ENCODE measurements around the gene WDFY4. TPM values are rescaled to one million over a fixed set of nuclear protein-coding genes. Genes with fewer than 3 reads are reported as not detected.

The WDFY4 gene
- polyA plus RNA-seq, 1 donor (not counting 4 experiments of a cell fraction or from before 2014, with no cell fraction given) = 0.04 TPM

GRCh38 chr10:48731141-48731540 is 46.5 kb downstream of the WDFY4 start:
- no peaks in the 10 kb centered on the region for H3K36me3 ChIP-seq (ENCODE audit: control insufficient read depth in 2 of 2, extremely low read depth in 1 of 2, insufficient read depth in 2 of 2, low read length in 2 of 2)

GRCh38 chr10:48731654-48732053 is 47.0 kb downstream of the WDFY4 start:
- Histone ChIP-seq H3K9ac (ENCODE audit: control insufficient read depth, extremely low read depth, insufficient read depth, low read length) (no peak overlapping the region), H3K4me3 (ENCODE audit: control insufficient read depth in 2 of 3, extremely low read depth in 1 of 3, insufficient read depth in 2 of 3, low read depth in 1 of 3, low read length in 3 of 3) (no peak overlapping the region), H3K9me3 (ENCODE audit: control insufficient read depth, low read depth, low read length) (no peaks in the 10 kb centered on the region), H3K4me2 (ENCODE audit: control insufficient read depth, extremely low read depth, insufficient read depth, low read depth, low read length) (no peak overlapping the region), H3K9me1 (ENCODE audit: control insufficient read depth, extremely low read depth, insufficient read depth, low read length) (no peaks in the 10 kb centered on the region), H3K27me3 (ENCODE audit: control insufficient read depth, extremely low read depth, insufficient read depth, low read length) (peaks cover 3% of the 10 kb centered on the region), H2AFZ (ENCODE audit: control insufficient read depth, low read length) (no peak overlapping the region), H3K27ac (ENCODE audit: control insufficient read depth, insufficient read depth, low read length) (no peak overlapping the region), H3K79me2 (ENCODE audit: control insufficient read depth, insufficient read depth, low read length) (no peaks in the 10 kb centered on the region), H3K36me3 (ENCODE audit: control insufficient read depth in 2 of 2, extremely low read depth in 1 of 2, insufficient read depth in 2 of 2, low read length in 2 of 2) (no peaks in the 10 kb centered on the region), H3K4me1 (ENCODE audit: control insufficient read depth, extremely low read depth, insufficient read depth, low read length) (no peaks in the 10 kb centered on the region), H4K20me1 (ENCODE audit: control insufficient read depth, extremely low read depth, insufficient read depth, low read length) (no peaks in the 10 kb centered on the region)
- FAIRE-seq = no peak
- no peak for DNase-seq (ENCODE audit: low read depth, low spot score)
- no peak for TF ChIP-seq CTCF (optimal IDR thresholded peaks at IDR 0.05 in 1 of 3, IDR thresholded peaks at IDR 0.05 in 1 of 3, conservative IDR thresholded peaks at IDR 0.05 in 1 of 3; ENCODE audit: extremely low read depth in 1 of 3, insufficient read depth in 2 of 3, low read length in 3 of 3)
- TF ChIP-seq EZH2 (IDR thresholded peaks at IDR 0.05; ENCODE audit: low read length) = no peak
- dilution Hi-C loops (cut with MboI; ENCODE audit: extremely low pct_ligation_motif_present, low sequenced_read_pairs) = no loop called here

More at GRCh38 chr10:48731141-48731540, 46.5 kb downstream of the WDFY4 start:
- Histone ChIP-seq H3K79me2 (ENCODE audit: control insufficient read depth, insufficient read depth, low read length) (no peaks in the 10 kb centered on the region), H3K27me3 (ENCODE audit: control insufficient read depth, extremely low read depth, insufficient read depth, low read length) (peaks cover 3% of the 10 kb centered on the region), H3K4me1 (ENCODE audit: control insufficient read depth, extremely low read depth, insufficient read depth, low read length) (no peaks in the 10 kb centered on the region), H3K4me2 (ENCODE audit: control insufficient read depth, extremely low read depth, insufficient read depth, low read depth, low read length) (no peak overlapping the region), H2AFZ (ENCODE audit: control insufficient read depth, low read length) (no peak overlapping the region), H3K4me3 (ENCODE audit: control insufficient read depth in 2 of 3, extremely low read depth in 1 of 3, insufficient read depth in 2 of 3, low read depth in 1 of 3, low read length in 3 of 3) (no peak overlapping the region), H4K20me1 (ENCODE audit: control insufficient read depth, extremely low read depth, insufficient read depth, low read length) (no peaks in the 10 kb centered on the region), H3K9me3 (ENCODE audit: control insufficient read depth, low read depth, low read length) (no peaks in the 10 kb centered on the region), H3K9me1 (ENCODE audit: control insufficient read depth, extremely low read depth, insufficient read depth, low read length) (no peaks in the 10 kb centered on the region), H3K9ac (ENCODE audit: control insufficient read depth, extremely low read depth, insufficient read depth, low read length) (no peak overlapping the region), H3K27ac (ENCODE audit: control insufficient read depth, insufficient read depth, low read length) (no peak overlapping the region)
- DNase-seq (ENCODE audit: low read depth, low spot score) (no peak), FAIRE-seq (no peak)
- TF ChIP-seq CTCF (optimal IDR thresholded peaks at IDR 0.05 in 1 of 3, IDR thresholded peaks at IDR 0.05 in 1 of 3, conservative IDR thresholded peaks at IDR 0.05 in 1 of 3; ENCODE audit: extremely low read depth in 1 of 3, insufficient read depth in 2 of 3, low read length in 3 of 3) (no peak), EZH2 (IDR thresholded peaks at IDR 0.05; ENCODE audit: low read length) (no peak)
- dilution Hi-C loops (cut with MboI; ENCODE audit: extremely low pct_ligation_motif_present, low sequenced_read_pairs) = no loop called here

Data from keratinocyte (primary cell).